GM12878 (cell line): ENCODE results near the gene MISP3. TPM values are rescaled to one million over a fixed set of nuclear protein-coding genes. Genes with fewer than 3 reads are reported as not detected.
"Not testable (repeated sequence)": the region's sequence is repeated elsewhere in the genome, so short reads cannot be mapped to it uniquely, and the experiment has no call there.

Experiments
- ATAC-seq: fragments of 200-7000 bp; cut with Tn5 transposase; 3 replicates; pipeline ENCODE4 v1.9.1; 2020; ENCODE audit warnings: mild to moderate bottlenecking, moderate library complexity
- BruUV-seq: library from RNA; stranded (reverse); fragments of 400-500 nt; replicated peaks from 2 replicates; lab custom pipeline; 2021; lab: Mats Ljungman, UMichigan
- CTCF ChIA-PET: fragments of 300-600 bp; sonication (Branson Sonifier 250); formaldehyde crosslinking; extraction: SDS; loops from one replicate; lab custom pipeline; 2021; ENCODE audit warnings: inconsistent platforms; lab: Yijun Ruan, JAX
- POLR2A ChIA-PET: fragments of 350-600 bp; formaldehyde crosslinking; extraction: SDS; loops from one replicate; lab custom pipeline; 2021; ENCODE audit warnings: inconsistent platforms; lab: Charles Lee
- RAD21 ChIA-PET: fragments of 300-600 bp; sonication (Branson Sonifier 250); formaldehyde crosslinking; loops from one replicate; lab custom pipeline; 2023; ENCODE audit warnings: antibody characterized with exemption; ENCODE audit not compliant: unreplicated experiment; lab: Charles Lee
- SMC1A ChIA-PET: fragments of 300-600 bp; sonication (Branson Sonifier 250); formaldehyde crosslinking; loops from one replicate; lab custom pipeline; 2023; ENCODE audit not compliant: unreplicated experiment, uncharacterized antibody; lab: Charles Lee
- DNase-seq: peaks from one replicate; pipeline ENCODE4 v3.0.0-alpha.2; 2011; ENCODE audit warnings: low read depth, low spot score
- FAIRE-seq: peaks from 3 replicates; lab custom pipeline; 2011; peaks lifted over from hg19 to GRCh38; lab: Jason Lieb, UNC
- H2AFZ ChIP-seq: 2 replicates; pipeline ENCODE4 v1.6.0; 2011; ENCODE audit warnings: low read depth, low read length, control low read depth; ENCODE audit not compliant: control insufficient read depth
- H3K27ac ChIP-seq: 2 replicates; pipeline ENCODE4 v1.5.1; 2011; ENCODE audit warnings: control low read depth; ENCODE audit not compliant: control insufficient read depth, insufficient read depth
- H3K27me3 ChIP-seq, 2 experiments: replicated peaks in 1 of 2; 2 replicates each; pipeline versions ENCODE4 v1.6.0 to v1.6.1; 2011; ENCODE audit warnings: low read length in 1 of 2; ENCODE audit not compliant: control insufficient read depth in 2 of 2, insufficient read depth in 2 of 2
- H3K36me3 ChIP-seq, 2 experiments: 2 replicates each; pipeline ENCODE4 v1.5.1; 2011; ENCODE audit warnings: low read length in 1 of 2; ENCODE audit not compliant: control insufficient read depth in 2 of 2, insufficient read depth in 2 of 2
- H3K4me1 ChIP-seq: 2 replicates; pipeline ENCODE4 v1.6.1; 2011; ENCODE audit warnings: mild to moderate bottlenecking, low read length, moderate library complexity, mixed read lengths; ENCODE audit not compliant: control insufficient read depth, insufficient read depth
- H3K4me2 ChIP-seq: 2 replicates; pipeline ENCODE4 v1.6.0; 2011; ENCODE audit warnings: control low read depth; ENCODE audit not compliant: control insufficient read depth, insufficient read depth
- H3K4me3 ChIP-seq: fragments of 200-600 bp; sonication (generic); 2 replicates; pipeline ENCODE4 v1.5.1; 2016
- H3K79me2 ChIP-seq: 2 replicates; pipeline ENCODE4 v1.6.0; 2011; ENCODE audit warnings: low read length; ENCODE audit not compliant: control insufficient read depth, insufficient read depth
- H3K9ac ChIP-seq: 2 replicates; pipeline ENCODE4 v1.8.0; 2011; ENCODE audit warnings: low read length, control low read depth, mixed read lengths; ENCODE audit not compliant: control insufficient read depth, insufficient read depth
- H3K9me3 ChIP-seq: replicated peaks from 3 replicates; pipeline ENCODE4 v1.5.1; 2011; ENCODE audit warnings: mild to moderate bottlenecking, low read length; ENCODE audit not compliant: control insufficient read depth, insufficient read depth
- H4K20me1 ChIP-seq: 2 replicates; pipeline ENCODE4 v1.6.0; 2011; ENCODE audit not compliant: control insufficient read depth, insufficient read depth
- ATF2 ChIP-seq: IDR thresholded peaks from 2 replicates; pipeline ENCODE4 v1.6.1; 2012; ENCODE audit warnings: low read length, inconsistent platforms
- ATF7 ChIP-seq: fragments of 450-650 bp; IDR thresholded peaks from 2 replicates; pipeline ENCODE4 v1.6.1; 2016; ENCODE audit warnings: low read depth, mild to moderate bottlenecking
- BHLHE40 ChIP-seq, 2 experiments: fragments of 450-650 bp in 1 of 2; IDR thresholded peaks; 2 replicates each; pipeline ENCODE4 v1.6.1; 2011 to 2017; ENCODE audit warnings: low read depth in 2 of 2, borderline replicate concordance in 1 of 2, improper control_type of control experiment in 1 of 2, low read length in 1 of 2, mild to moderate bottlenecking in 1 of 2
- FOXK2 ChIP-seq: fragments of 450-650 bp; IDR thresholded peaks from 2 replicates; pipeline ENCODE4 v1.6.1; 2017; ENCODE audit warnings: mild to moderate bottlenecking, moderate library complexity
- IKZF1 ChIP-seq: fragments of 450-650 bp; conservative IDR thresholded peaks from 2 replicates; pipeline ENCODE4 v1.6.1; 2017; ENCODE audit warnings: antibody characterized with exemption, mild to moderate bottlenecking
- NBN ChIP-seq: fragments of 450-650 bp; IDR thresholded peaks from 2 replicates; pipeline ENCODE4 v1.6.1; 2016
- RAD21 ChIP-seq: IDR thresholded peaks from 2 replicates; pipeline ENCODE4 v1.6.1; 2011; ENCODE audit warnings: mild to moderate bottlenecking, low read depth, low read length, moderate library complexity; ENCODE audit not compliant: insufficient read depth
- RUNX3 ChIP-seq: IDR thresholded peaks from 2 replicates; pipeline ENCODE4 v1.6.1; 2012; ENCODE audit warnings: low read length, inconsistent platforms
- SMC3 ChIP-seq: IDR thresholded peaks from 2 replicates; pipeline ENCODE4 v1.6.1; 2011; ENCODE audit warnings: low read length, improper control_type of control experiment, borderline replicate concordance
- YY1 ChIP-seq: IDR thresholded peaks from 2 replicates; pipeline ENCODE4 v1.6.1; 2011; ENCODE audit warnings: low read depth, mild to moderate bottlenecking, low read length
- WGBS: methylation state at CpG from one replicate; pipeline ENCODE4 v1.1.6; 2016; ENCODE audit warnings: low lambda C conversion rate; ENCODE audit not compliant: insufficient replicate concordance, insufficient coverage; ENCODE audit errors: missing lambda C conversion rate; 5-methylcytosine and 5-hydroxymethylcytosine counted together
- in situ Hi-C: fragments of 300-500 bp; cut with MboI; formaldehyde crosslinking; loops from 9 replicates; pipeline ENCODE4 v1.14.3; 2018; ENCODE audit warnings: mixed read lengths
- intact Hi-C: fragments of 100-400 bp; cut with micrococcal nuclease; formaldehyde crosslinking; loops from one replicate; pipeline ENCODE4 v1.14.2; 2022; ENCODE audit not compliant: unreplicated experiment
- polyA plus RNA-seq, 11 experiments: library from polyadenylated mRNA; depleted of rRNA in 4 of 11; unstranded in 6 of 11; stranded (reverse) in 5 of 11; fragments of >200 nt; fragmentation: Nextera tagmentation in 4 of 11; fragmentation: Illumina TruSeq in 1 of 11; extraction: Ambion mirVana in 4 of 11; extraction: Trizol in 1 of 11; gene quantifications; 1 replicate in 1 of 11; 2 replicates in 10 of 11; pipeline versions ENCODE4 v1.2.1 to v1.2.3, GENCODE V29; 2011 to 2016; ENCODE audit warnings: inconsistent platforms in 2 of 11, missing spikeins in 2 of 11, low read depth in 1 of 11
- total RNA-seq, 4 experiments: library from RNA; depleted of rRNA in 3 of 4; stranded (reverse); fragments of >200 nt in 3 of 4; fragmentation: Illumina TruSeq in 1 of 4; extraction: Trizol in 1 of 4; gene quantifications; 2 replicates each; pipeline versions ENCODE4 v1.2.1 to v1.2.3, GENCODE V29; 2013 to 2021
- TF ChIP-seq, protein P1 (sequence below), 3 experiments: IDR thresholded peaks in 2 of 3; conservative IDR thresholded peaks in 1 of 3; 2 replicates each; pipeline ENCODE4 v1.5.1; 2011; ENCODE audit warnings: low read depth in 3 of 3, low read length in 3 of 3, mild to moderate bottlenecking in 3 of 3, control low read depth in 2 of 3, moderate library complexity in 2 of 3, inconsistent platforms in 1 of 3, mixed read lengths in 1 of 3; ENCODE audit not compliant: control insufficient read depth in 2 of 3, insufficient read depth in 1 of 3; ENCODE audit errors: extremely low read depth in 1 of 3

MISP3 gene
- total and polyA plus RNA-seq, 10 of the 15 experiments (the other 5 are each of a cell fraction or from before 2014, with no cell fraction given) = 0.07 to 1.4 (median 0.64) TPM

- H3K9me3 ChIP-seq, DNase-seq, H4K20me1 ChIP-seq, H2AFZ ChIP-seq, H3K27me3 ChIP-seq, BruUV-seq, H3K79me2 ChIP-seq, H3K4me2 ChIP-seq, H3K9ac ChIP-seq, H3K4me3 ChIP-seq, H3K27ac ChIP-seq, in situ Hi-C loops: not testable (repeated sequence)
- ATAC-seq (peak; percentile 83), FAIRE-seq (peak; percentile 88)
- Histone ChIP-seq H3K36me3 (peaks cover 11 to 16% of the 10 kb centered on the region in 2 experiments), H3K4me1 (peaks cover 15% of the 10 kb centered on the region)
- CTCF ChIA-PET = interaction anchor here (0.6 to 9.2 kb wide), 27 partner anchors 10 to 1943 kb away, joined by 3 to 81 read pairs (median 7); partner anchors contain the start of genes ASF1B, DCAF15, IL27RA and MISP3
- SMC1A ChIA-PET = interaction anchor here (0.7 to 1.9 kb wide), 11 partner anchors 10 to 162 kb away, joined by 3 to 7 read pairs (median 3); no protein-coding TSS in a partner anchor
- POLR2A ChIA-PET = interaction anchor here (0.6 to 1.0 kb wide), 3 partner anchors 41 to 162 kb away, joined by 3 to 6 read pairs (median 3); partner anchors contain the start of gene PODNL1
- RAD21 ChIA-PET = interaction anchor here (0.7 to 3.9 kb wide), 11 partner anchors 11 to 171 kb away, joined by 3 to 30 read pairs (median 4); partner anchors contain the start of genes DCAF15 and IL27RA
- TF ChIP-seq ATF7 (peak; percentile 69), IKZF1 (peak; percentile 21; the same call in 1 of the 2 replicates), SMC3 (peak; percentile 48; the same call in 1 of the 2 replicates), RAD21 (peak; percentile 58), RUNX3 (0 out of 2 replicates have a peak, but pooled peaks have one; percentile 13), YY1 (0 out of 2 replicates have a peak, but pooled peaks have one; percentile 38), FOXK2 (peak; percentile 64; the same call in 1 of the 2 replicates), BHLHE40 (IDR thresholded peaks at IDR 0.05; ENCODE audit: borderline replicate concordance in 1 of 2, low read depth in 2 of 2, low read length in 1 of 2) (peak in 1 of 2 experiments; percentile 72; a peak in 2 of 4 replicates), NBN (peak; percentile 31; the same call in 1 of the 2 replicates), ATF2 (0 out of 2 replicates have a peak, but pooled peaks have one; percentile 22)
- TF ChIP-seq, protein P1, sequence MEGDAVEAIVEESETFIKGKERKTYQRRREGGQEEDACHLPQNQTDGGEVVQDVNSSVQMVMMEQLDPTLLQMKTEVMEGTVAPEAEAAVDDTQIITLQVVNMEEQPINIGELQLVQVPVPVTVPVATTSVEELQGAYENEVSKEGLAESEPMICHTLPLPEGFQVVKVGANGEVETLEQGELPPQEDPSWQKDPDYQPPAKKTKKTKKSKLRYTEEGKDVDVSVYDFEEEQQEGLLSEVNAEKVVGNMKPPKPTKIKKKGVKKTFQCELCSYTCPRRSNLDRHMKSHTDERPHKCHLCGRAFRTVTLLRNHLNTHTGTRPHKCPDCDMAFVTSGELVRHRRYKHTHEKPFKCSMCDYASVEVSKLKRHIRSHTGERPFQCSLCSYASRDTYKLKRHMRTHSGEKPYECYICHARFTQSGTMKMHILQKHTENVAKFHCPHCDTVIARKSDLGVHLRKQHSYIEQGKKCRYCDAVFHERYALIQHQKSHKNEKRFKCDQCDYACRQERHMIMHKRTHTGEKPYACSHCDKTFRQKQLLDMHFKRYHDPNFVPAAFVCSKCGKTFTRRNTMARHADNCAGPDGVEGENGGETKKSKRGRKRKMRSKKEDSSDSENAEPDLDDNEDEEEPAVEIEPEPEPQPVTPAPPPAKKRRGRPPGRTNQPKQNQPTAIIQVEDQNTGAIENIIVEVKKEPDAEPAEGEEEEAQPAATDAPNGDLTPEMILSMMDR (IDR thresholded peaks at IDR 0.05 in 2 of 3, conservative IDR thresholded peaks at IDR 0.05 in 1 of 3; ENCODE audit: control insufficient read depth in 2 of 3, extremely low read depth in 1 of 3, insufficient read depth in 1 of 3, low read depth in 3 of 3, low read length in 3 of 3) = peak; percentile 48 to 55 (median 49); a peak in 5 of 6 replicates
- intact Hi-C loops = loop anchor here (1.0 kb wide), 1 partner anchor 163 kb away; no protein-coding TSS in a partner anchor
- WGBS = 45% methylated on average over 19 of the region's 19 CpGs
Observed at GRCh38 chr19:14042659-14043608, 29.7 kb upstream of the MISP3 start.
